ENCODE data around the gene CP.

Gene CP

GRCh38 chr3:149214702-149215101, 6.9 kb downstream of the CP start:
- TF ChIP-seq REST (IDR thresholded peaks at IDR 0.05; ENCODE audit: low read depth) (no peak), FOXM1 (IDR thresholded peaks at IDR 0.05; ENCODE audit: borderline replicate concordance, low read depth) (no peak), CEBPB (IDR thresholded peaks at IDR 0.05) (no peak), YY1 (IDR thresholded peaks at IDR 0.05; ENCODE audit: low read depth) (no peak), EP300 (IDR thresholded peaks at IDR 0.05; ENCODE audit: borderline replicate concordance) (no peak), USF1 (IDR thresholded peaks at IDR 0.05) (no peak), TAF1 (IDR thresholded peaks at IDR 0.05; ENCODE audit: low read depth) (no peak), ZBTB7A (IDR thresholded peaks at IDR 0.05; ENCODE audit: low read depth) (no peak), NFIC (IDR thresholded peaks at IDR 0.05) (no peak), RAD21 (IDR thresholded peaks at IDR 0.05; ENCODE audit: low read depth) (no peak), MAX (IDR thresholded peaks at IDR 0.05) (no peak), CREB1 (IDR thresholded peaks at IDR 0.05; ENCODE audit: low read depth) (no peak), EGR1 (IDR thresholded peaks at IDR 0.05) (no peak), TEAD4 (IDR thresholded peaks at IDR 0.05) (no peak), TCF12 (IDR thresholded peaks at IDR 0.05; ENCODE audit: low read depth) (no peak)

- TF ChIP-seq EGR1 (IDR thresholded peaks at IDR 0.05) (no peak), NFIC (IDR thresholded peaks at IDR 0.05) (no peak), TCF12 (IDR thresholded peaks at IDR 0.05; ENCODE audit: low read depth) (no peak), TAF1 (IDR thresholded peaks at IDR 0.05; ENCODE audit: low read depth) (no peak), FOXM1 (IDR thresholded peaks at IDR 0.05; ENCODE audit: borderline replicate concordance, low read depth) (no peak), USF1 (IDR thresholded peaks at IDR 0.05) (no peak), YY1 (IDR thresholded peaks at IDR 0.05; ENCODE audit: low read depth) (no peak)
Observed at GRCh38 chr3:149212386-149212785, 9.2 kb downstream of the CP start.

GRCh38 chr3:149209431-149209830, 12.2 kb downstream of the CP start:
- TF ChIP-seq CREB1 (IDR thresholded peaks at IDR 0.05; ENCODE audit: low read depth) (no peak), EP300 (IDR thresholded peaks at IDR 0.05; ENCODE audit: borderline replicate concordance) (no peak), ZBTB7A (IDR thresholded peaks at IDR 0.05; ENCODE audit: low read depth) (no peak), USF1 (IDR thresholded peaks at IDR 0.05) (no peak), CEBPB (IDR thresholded peaks at IDR 0.05) (no peak), MAX (IDR thresholded peaks at IDR 0.05) (no peak), TAF1 (IDR thresholded peaks at IDR 0.05; ENCODE audit: low read depth) (no peak), TEAD4 (IDR thresholded peaks at IDR 0.05) (no peak), FOXM1 (IDR thresholded peaks at IDR 0.05; ENCODE audit: borderline replicate concordance, low read depth) (no peak), TCF12 (IDR thresholded peaks at IDR 0.05; ENCODE audit: low read depth) (no peak)

- no peak for TF ChIP-seq CREB1 (IDR thresholded peaks at IDR 0.05; ENCODE audit: low read depth)
- TF ChIP-seq ZBTB7A (IDR thresholded peaks at IDR 0.05; ENCODE audit: low read depth), result no peak
- no peak for TF ChIP-seq USF1 (IDR thresholded peaks at IDR 0.05)
- TF ChIP-seq YY1 (IDR thresholded peaks at IDR 0.05; ENCODE audit: low read depth), result no peak
- TF ChIP-seq EGR1 (IDR thresholded peaks at IDR 0.05), result no peak
- TF ChIP-seq FOXM1 (IDR thresholded peaks at IDR 0.05; ENCODE audit: borderline replicate concordance, low read depth), result no peak
- no peak for TF ChIP-seq RAD21 (IDR thresholded peaks at IDR 0.05; ENCODE audit: low read depth)
- no peak for TF ChIP-seq MAX (IDR thresholded peaks at IDR 0.05)
Observed at GRCh38 chr3:149207475-149207874, 14.2 kb downstream of the CP start.

GRCh38 chr3:149204390-149204991, 17.1 kb downstream of the CP start:
- no peak for TF ChIP-seq FOXM1 (IDR thresholded peaks at IDR 0.05; ENCODE audit: borderline replicate concordance, low read depth)
- no peak for TF ChIP-seq REST (IDR thresholded peaks at IDR 0.05; ENCODE audit: low read depth)
- no peak for TF ChIP-seq ZBTB7A (IDR thresholded peaks at IDR 0.05; ENCODE audit: low read depth)
- no peak for TF ChIP-seq EGR1 (IDR thresholded peaks at IDR 0.05)
- no peak for TF ChIP-seq TCF12 (IDR thresholded peaks at IDR 0.05; ENCODE audit: low read depth)
- TF ChIP-seq CEBPB (IDR thresholded peaks at IDR 0.05), result no peak
- TF ChIP-seq YY1 (IDR thresholded peaks at IDR 0.05; ENCODE audit: low read depth), result no peak
- no peak for TF ChIP-seq USF1 (IDR thresholded peaks at IDR 0.05)
- TF ChIP-seq TAF1 (IDR thresholded peaks at IDR 0.05; ENCODE audit: low read depth), result no peak
- no peak for TF ChIP-seq CREB1 (IDR thresholded peaks at IDR 0.05; ENCODE audit: low read depth)
- no peak for TF ChIP-seq MAX (IDR thresholded peaks at IDR 0.05)
- TF ChIP-seq TEAD4 (IDR thresholded peaks at IDR 0.05), result no peak
- no peak for TF ChIP-seq RAD21 (IDR thresholded peaks at IDR 0.05; ENCODE audit: low read depth)
- no peak for TF ChIP-seq EP300 (IDR thresholded peaks at IDR 0.05; ENCODE audit: borderline replicate concordance)
- no peak for TF ChIP-seq NFIC (IDR thresholded peaks at IDR 0.05)

Measured in Ishikawa (cell line).